HepG2 (cell line): Measurements from ENCODE around the gene SHISA6. TPM values are rescaled to one million over a fixed set of nuclear protein-coding genes. Genes with fewer than 3 reads are reported as not detected.

Source experiments
- ATAC-seq: fragments of 200-7000 bp; cut with Tn5 transposase; 3 replicates; pipeline ENCODE4 v1.9.1; 2020; ENCODE audit warnings: mild to moderate bottlenecking, moderate library complexity
- BruUV-seq: library from RNA; stranded (reverse); fragments of 400-500 nt; replicated peaks from 2 replicates; lab custom pipeline; 2021; lab: Mats Ljungman, UMichigan
- CTCF ChIA-PET: fragments of 300-600 bp; formaldehyde crosslinking; extraction: SDS; loops from one replicate; lab custom pipeline; 2021; ENCODE audit warnings: low total read pairs, inconsistent platforms, low intra/inter-chr PET ratio; lab: Yijun Ruan, JAX
- POLR2A ChIA-PET: fragments of 350-600 bp; sonication (Branson Sonifier 250); formaldehyde crosslinking; loops from one replicate; lab custom pipeline; 2020; ENCODE audit warnings: antibody characterized with exemption, inconsistent platforms; lab: Yijun Ruan, JAX
- DNase-seq: peaks from one replicate; pipeline ENCODE4 v3.0.0-alpha.2; 2015; ENCODE audit warnings: low spot score
- FAIRE-seq: peaks from 3 replicates; lab custom pipeline; 2011; peaks lifted over from hg19 to GRCh38; lab: Jason Lieb, UNC
- H2AFZ ChIP-seq: one replicate; pipeline ENCODE4 v1.6.1; 2011; ENCODE audit warnings: low read length, inconsistent platforms
- H3K27ac ChIP-seq: fragments of 300-600 bp; 3 replicates; pipeline ENCODE4 v1.8.0; 2011; ENCODE audit warnings: mixed run types, mild to moderate bottlenecking, mixed read lengths, low read length, inconsistent platforms; ENCODE audit not compliant: insufficient read depth; ENCODE audit errors: extremely low read length
- H3K27me3 ChIP-seq, 2 experiments: fragments of 200-600 bp in 1 of 2; 2 replicates in 1 of 2; 3 replicates in 1 of 2; pipeline versions ENCODE4 v1.6.0 to v1.8.0; 2011; ENCODE audit warnings: low read length in 2 of 2, mild to moderate bottlenecking in 2 of 2, moderate library complexity in 2 of 2, inconsistent platforms in 1 of 2; ENCODE audit not compliant: insufficient read depth in 2 of 2, control insufficient read depth in 1 of 2
- H3K36me3 ChIP-seq, 2 experiments: fragments of 200-600 bp in 1 of 2; replicated peaks in 1 of 2; 2 replicates in 1 of 2; 3 replicates in 1 of 2; pipeline versions ENCODE4 v1.5.1 to v1.8.0; 2011; ENCODE audit warnings: low read length in 2 of 2, inconsistent platforms in 1 of 2; ENCODE audit not compliant: insufficient read depth in 2 of 2, control insufficient read depth in 1 of 2
- H3K4me1 ChIP-seq: 2 replicates; pipeline ENCODE4 v1.5.1; 2012; ENCODE audit warnings: low read length, inconsistent platforms; ENCODE audit not compliant: insufficient read depth
- H3K4me2 ChIP-seq: 2 replicates; pipeline ENCODE4 v1.6.0; 2011; ENCODE audit warnings: low read depth, low read length, inconsistent platforms
- H3K4me3 ChIP-seq, 3 experiments: fragments of 200-600 bp in 1 of 3; sonication (generic), shearing (Covaris generic) in 1 of 3; replicated peaks in 1 of 3; 2 replicates each; pipeline ENCODE4 v1.5.1; 2011 to 2016; ENCODE audit warnings: low read length in 3 of 3, inconsistent platforms in 2 of 3, low read depth in 2 of 3, mild to moderate bottlenecking in 2 of 3, control low read depth in 1 of 3, mixed read lengths in 1 of 3; ENCODE audit not compliant: insufficient read depth in 1 of 3
- H3K79me2 ChIP-seq: one replicate; pipeline ENCODE4 v1.6.1; 2011; ENCODE audit warnings: low read length, inconsistent platforms; ENCODE audit not compliant: insufficient read depth
- H3K9ac ChIP-seq: 2 replicates; pipeline ENCODE4 v1.6.0; 2011; ENCODE audit warnings: mild to moderate bottlenecking, low read depth, low read length, inconsistent platforms; ENCODE audit not compliant: insufficient read depth
- H3K9me3 ChIP-seq: 2 replicates; pipeline ENCODE4 v1.5.1; 2012; ENCODE audit warnings: mild to moderate bottlenecking, low read length
- H4K20me1 ChIP-seq: 2 replicates; pipeline ENCODE4 v1.6.0; 2011; ENCODE audit warnings: inconsistent platforms, mild to moderate bottlenecking, low read length, moderate library complexity; ENCODE audit not compliant: insufficient read depth
- ATF7 ChIP-seq, 2 experiments: fragments of 450-650 bp in 1 of 2; sonication (generic) in 1 of 2; formaldehyde crosslinking in 1 of 2; IDR thresholded peaks; 2 replicates each; pipeline versions ENCODE4 v1.4.0 to v1.6.1; 2016 to 2020; ENCODE audit warnings: antibody characterized with exemption in 1 of 2, mild to moderate bottlenecking in 1 of 2, missing genetic modification reagents in 1 of 2
- CAMTA2 ChIP-seq: sonication (generic); formaldehyde crosslinking; IDR thresholded peaks from 2 replicates; pipeline ENCODE4 v1.4.0; 2020; ENCODE audit warnings: mild to moderate bottlenecking, missing genetic modification reagents, borderline replicate concordance
- CBX1 ChIP-seq: IDR thresholded peaks from one replicate; pipeline ENCODE4 v1.6.1; 2016; ENCODE audit warnings: antibody characterized with exemption, low read depth
- HMG20A ChIP-seq: IDR thresholded peaks from 2 replicates; pipeline ENCODE4 v1.6.1; 2016; ENCODE audit warnings: borderline replicate concordance
- NPAS2 ChIP-seq: sonication (generic); formaldehyde crosslinking; IDR thresholded peaks from 2 replicates; pipeline ENCODE4 v1.8.0; 2022; ENCODE audit warnings: mild to moderate bottlenecking, missing genetic modification reagents, borderline replicate concordance
- ZNF329 ChIP-seq: sonication (generic); formaldehyde crosslinking; IDR thresholded peaks from 2 replicates; pipeline ENCODE4 v1.9.0; 2021; ENCODE audit warnings: low read depth, mild to moderate bottlenecking, missing genetic modification reagents
- ZNF432 ChIP-seq: sonication (generic); formaldehyde crosslinking; IDR thresholded peaks from 2 replicates; pipeline ENCODE4 v1.5.0; 2020; ENCODE audit warnings: missing genetic modification reagents, mild to moderate bottlenecking, borderline replicate concordance
- ZNF747 ChIP-seq: sonication (generic); formaldehyde crosslinking; IDR thresholded peaks from 2 replicates; pipeline ENCODE4 v1.8.1; 2023; ENCODE audit warnings: missing genetic modification reagents, mild to moderate bottlenecking, borderline replicate concordance
- WGBS: methylation state at CpG from one replicate; pipeline ENCODE4 v1.1.6; 2017; ENCODE audit warnings: low lambda C conversion rate; 5-methylcytosine and 5-hydroxymethylcytosine counted together
- in situ Hi-C: cut with HindIII; loops from 2 replicates; pipeline ENCODE4 v1.10.0; 2017; ENCODE audit warnings: low pct_unique_long_range_greater_than_20kb; ENCODE audit not compliant: extremely low pct_ligation_motif_present
- intact Hi-C: fragments of 100-400 bp; cut with micrococcal nuclease; formaldehyde crosslinking; loops from one replicate; pipeline ENCODE4 v1.10.0; 2022; ENCODE audit not compliant: unreplicated experiment
- polyA plus RNA-seq, 8 experiments: library from polyadenylated mRNA; depleted of rRNA in 3 of 8; stranded (reverse) in 7 of 8; unstranded in 1 of 8; fragments of >200 nt; fragmentation: Illumina TruSeq in 4 of 8; extraction: Trizol in 4 of 8; gene quantifications; 2 replicates each; pipeline versions ENCODE4 v1.2.1 to v1.2.3, GENCODE V29; 2011 to 2016; ENCODE audit warnings: low read depth in 4 of 8, missing spikeins in 1 of 8, mixed read lengths in 1 of 8; ENCODE audit not compliant: insufficient read depth in 1 of 8
- total RNA-seq, 5 experiments: library from RNA; depleted of rRNA; stranded (reverse); fragments of >200 nt; fragmentation: Illumina TruSeq; extraction: Trizol; gene quantifications; 2 replicates each; pipeline ENCODE4 v1.2.3, GENCODE V29; 2016; ENCODE audit warnings: low read depth in 1 of 5
- TF ChIP-seq, protein P1 (sequence below): sonication (generic); formaldehyde crosslinking; IDR thresholded peaks from 2 replicates; pipeline ENCODE4 v1.5.1; 2020; ENCODE audit warnings: missing genetic modification reagents, mild to moderate bottlenecking, borderline replicate concordance
- TF ChIP-seq, protein P2 (sequence below): sonication (generic); formaldehyde crosslinking; IDR thresholded peaks from 2 replicates; pipeline ENCODE4 v1.9.0; 2021; ENCODE audit warnings: missing genetic modification reagents, mild to moderate bottlenecking, borderline replicate concordance

SHISA6 gene
- total and polyA plus RNA-seq, 2 of the 13 experiments (the other 11 are each of a cell fraction or from before 2014, with no cell fraction given): not detected

DNA sequence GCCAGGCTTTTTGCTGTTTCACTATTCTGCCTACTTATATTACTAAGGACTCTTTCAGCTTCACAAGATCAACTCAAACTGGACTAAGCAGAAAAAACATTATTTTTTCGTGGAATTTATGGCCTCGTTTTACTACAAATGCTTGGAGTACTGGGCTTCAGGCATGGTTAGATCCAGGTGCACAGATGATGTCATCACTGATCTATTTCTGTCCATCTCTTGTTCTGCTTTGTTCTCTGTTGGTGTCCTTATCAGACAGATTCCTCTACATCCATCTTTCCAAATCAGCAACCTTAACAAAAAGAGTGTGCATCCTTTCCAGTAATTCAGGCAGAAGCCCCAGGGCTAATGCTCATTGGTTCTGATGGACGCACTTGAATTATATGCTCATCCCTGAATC lies 247.4 kb downstream of the SHISA6 start:
- no peak for DNase-seq
- no peak for ATAC-seq
- in situ Hi-C loops (no loop called here), intact Hi-C loops (no loop called here)
- no peak overlapping the region for H3K9ac ChIP-seq
- no peaks in the 10 kb centered on the region for H4K20me1 ChIP-seq
- no peaks in the 10 kb centered on the region for H3K4me1 ChIP-seq
- H2AFZ ChIP-seq: no peak overlapping the region
- no peak overlapping the region for H3K4me2 ChIP-seq
- ChIA-PET CTCF (no interaction called here), POLR2A (no interaction called here)
- no peak for FAIRE-seq
- peak; percentile 73; the same call in 1 of the 2 replicates for TF ChIP-seq ZNF329 (CRISPR knock-in tag)
- TF ChIP-seq CBX1: no peak
- TF ChIP-seq ATF7 (IDR thresholded peaks at IDR 0.05): peak; percentile 82
- TF ChIP-seq ATF7 (CRISPR knock-in tag; IDR thresholded peaks at IDR 0.05): no peak
- no TSS peak for BruUV-seq
- H3K27ac ChIP-seq: no peak overlapping the region
- H3K9me3 ChIP-seq: no peaks in the 10 kb centered on the region
- no peaks in the 10 kb centered on the region for H3K79me2 ChIP-seq
- no peaks in the 10 kb centered on the region; a peak in 2 of 5 replicates for H3K27me3 ChIP-seq
- no peak overlapping the region for H3K4me3 ChIP-seq
- WGBS: 13% methylated on average over 3 of the region's 3 CpGs
- no peaks in the 10 kb centered on the region for H3K36me3 ChIP-seq

DNA sequence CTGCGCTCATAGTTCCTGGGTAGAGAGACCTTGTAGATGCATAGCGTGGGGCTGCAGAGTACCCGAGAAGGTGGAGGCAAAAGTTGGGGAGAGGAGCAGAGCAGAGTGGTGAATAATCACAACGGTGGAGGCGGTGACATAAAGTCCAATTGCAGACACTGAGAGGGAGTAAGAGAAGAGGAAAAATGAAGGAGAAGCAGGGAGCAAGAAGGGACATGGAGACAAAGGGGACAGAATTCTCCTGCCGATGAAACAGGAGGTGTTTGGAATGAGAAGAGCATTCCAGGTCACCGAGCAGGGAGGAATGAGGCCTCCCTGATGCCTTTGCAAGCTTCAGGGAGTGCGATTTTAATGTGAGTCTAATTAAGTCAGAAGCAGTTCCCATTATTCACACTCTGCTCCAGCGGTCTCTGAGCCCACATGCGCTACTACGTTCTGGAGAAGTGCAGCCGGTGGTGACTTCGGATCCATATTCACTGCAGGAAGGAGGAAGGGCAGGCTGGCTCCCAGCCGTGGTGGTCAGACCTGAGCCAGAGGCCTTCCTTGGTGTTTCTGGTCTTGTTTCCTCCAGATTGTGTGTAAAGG lies 249.2 kb downstream of the SHISA6 start:
- in situ Hi-C loops: no loop called here
- WGBS: 27% methylated on average over 13 of the region's 14 CpGs
- no peak overlapping the region for H3K9ac ChIP-seq

More for the DNA sequence above, 249.2 kb downstream of the SHISA6 start:
- no peak for ATAC-seq
- no peaks in the 10 kb centered on the region for H3K36me3 ChIP-seq
- TF ChIP-seq CAMTA2 (CRISPR knock-in tag) (no peak), ZNF432 (CRISPR knock-in tag) (no peak), HMG20A (CRISPR knock-in tag) (no peak), ZNF747 (CRISPR knock-in tag) (no peak), NPAS2 (CRISPR knock-in tag) (no peak)
- TF ChIP-seq, protein P1, sequence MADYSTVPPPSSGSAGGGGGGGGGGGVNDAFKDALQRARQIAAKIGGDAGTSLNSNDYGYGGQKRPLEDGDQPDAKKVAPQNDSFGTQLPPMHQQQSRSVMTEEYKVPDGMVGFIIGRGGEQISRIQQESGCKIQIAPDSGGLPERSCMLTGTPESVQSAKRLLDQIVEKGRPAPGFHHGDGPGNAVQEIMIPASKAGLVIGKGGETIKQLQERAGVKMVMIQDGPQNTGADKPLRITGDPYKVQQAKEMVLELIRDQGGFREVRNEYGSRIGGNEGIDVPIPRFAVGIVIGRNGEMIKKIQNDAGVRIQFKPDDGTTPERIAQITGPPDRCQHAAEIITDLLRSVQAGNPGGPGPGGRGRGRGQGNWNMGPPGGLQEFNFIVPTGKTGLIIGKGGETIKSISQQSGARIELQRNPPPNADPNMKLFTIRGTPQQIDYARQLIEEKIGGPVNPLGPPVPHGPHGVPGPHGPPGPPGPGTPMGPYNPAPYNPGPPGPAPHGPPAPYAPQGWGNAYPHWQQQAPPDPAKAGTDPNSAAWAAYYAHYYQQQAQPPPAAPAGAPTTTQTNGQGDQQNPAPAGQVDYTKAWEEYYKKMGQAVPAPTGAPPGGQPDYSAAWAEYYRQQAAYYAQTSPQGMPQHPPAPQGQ: no peak
- TF ChIP-seq, protein P2, sequence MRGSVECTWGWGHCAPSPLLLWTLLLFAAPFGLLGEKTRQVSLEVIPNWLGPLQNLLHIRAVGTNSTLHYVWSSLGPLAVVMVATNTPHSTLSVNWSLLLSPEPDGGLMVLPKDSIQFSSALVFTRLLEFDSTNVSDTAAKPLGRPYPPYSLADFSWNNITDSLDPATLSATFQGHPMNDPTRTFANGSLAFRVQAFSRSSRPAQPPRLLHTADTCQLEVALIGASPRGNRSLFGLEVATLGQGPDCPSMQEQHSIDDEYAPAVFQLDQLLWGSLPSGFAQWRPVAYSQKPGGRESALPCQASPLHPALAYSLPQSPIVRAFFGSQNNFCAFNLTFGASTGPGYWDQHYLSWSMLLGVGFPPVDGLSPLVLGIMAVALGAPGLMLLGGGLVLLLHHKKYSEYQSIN: no peak
- no TSS peak for BruUV-seq
- no peaks in the 10 kb centered on the region for H4K20me1 ChIP-seq
- ChIA-PET CTCF (no interaction called here), POLR2A (no interaction called here)
- H3K9me3 ChIP-seq: no peaks in the 10 kb centered on the region
- FAIRE-seq: no peak
- no peak for DNase-seq
- no peaks in the 10 kb centered on the region for H3K79me2 ChIP-seq
- H2AFZ ChIP-seq: no peak overlapping the region
- no peak overlapping the region for H3K27ac ChIP-seq
- H3K27me3 ChIP-seq: no peaks in the 10 kb centered on the region; a peak in 2 of 5 replicates
- intact Hi-C loops: no loop called here
- no peak overlapping the region for H3K4me2 ChIP-seq
- H3K4me3 ChIP-seq: no peak overlapping the region
- H3K4me1 ChIP-seq: no peaks in the 10 kb centered on the region
